ENCODE data around the gene SORCS2.

- no peak for TF ChIP-seq CTCF (IDR thresholded peaks at IDR 0.05)
- TF ChIP-seq POLR2A (IDR thresholded peaks at IDR 0.05), result no peak
These were observed 393.4 kb downstream of the SORCS2 start for GRCh38 chr4:7585768-7586167.
